Measurements from ENCODE around the gene EP400.
"Not testable (repeated sequence)": the region's sequence is repeated elsewhere in the genome, so short reads cannot be mapped to it uniquely, and the experiment has no call there.

Gene EP400

DNA sequence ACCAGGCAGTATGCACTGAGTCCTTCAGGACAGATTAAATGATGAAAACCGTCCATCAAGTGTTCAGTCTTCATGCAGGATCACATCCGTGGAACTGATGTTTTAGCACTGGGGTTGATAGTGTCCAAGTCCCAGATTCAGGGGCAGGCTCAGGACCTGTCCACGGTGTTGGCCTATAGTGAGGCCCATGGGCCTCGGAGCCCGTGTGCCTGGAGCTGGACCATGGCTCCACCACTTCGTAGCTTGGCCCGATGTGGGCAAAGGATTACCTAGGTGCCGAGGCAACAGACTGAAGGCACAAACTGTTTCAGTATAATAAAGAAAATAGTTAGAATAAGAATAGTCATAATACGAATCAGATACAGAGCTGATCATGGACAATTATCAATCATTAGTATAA lies 152.6 kb downstream of the EP400 start:
- TF ChIP-seq, protein P1, sequence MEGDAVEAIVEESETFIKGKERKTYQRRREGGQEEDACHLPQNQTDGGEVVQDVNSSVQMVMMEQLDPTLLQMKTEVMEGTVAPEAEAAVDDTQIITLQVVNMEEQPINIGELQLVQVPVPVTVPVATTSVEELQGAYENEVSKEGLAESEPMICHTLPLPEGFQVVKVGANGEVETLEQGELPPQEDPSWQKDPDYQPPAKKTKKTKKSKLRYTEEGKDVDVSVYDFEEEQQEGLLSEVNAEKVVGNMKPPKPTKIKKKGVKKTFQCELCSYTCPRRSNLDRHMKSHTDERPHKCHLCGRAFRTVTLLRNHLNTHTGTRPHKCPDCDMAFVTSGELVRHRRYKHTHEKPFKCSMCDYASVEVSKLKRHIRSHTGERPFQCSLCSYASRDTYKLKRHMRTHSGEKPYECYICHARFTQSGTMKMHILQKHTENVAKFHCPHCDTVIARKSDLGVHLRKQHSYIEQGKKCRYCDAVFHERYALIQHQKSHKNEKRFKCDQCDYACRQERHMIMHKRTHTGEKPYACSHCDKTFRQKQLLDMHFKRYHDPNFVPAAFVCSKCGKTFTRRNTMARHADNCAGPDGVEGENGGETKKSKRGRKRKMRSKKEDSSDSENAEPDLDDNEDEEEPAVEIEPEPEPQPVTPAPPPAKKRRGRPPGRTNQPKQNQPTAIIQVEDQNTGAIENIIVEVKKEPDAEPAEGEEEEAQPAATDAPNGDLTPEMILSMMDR (conservative IDR thresholded peaks at IDR 0.05): no peak
- TF ChIP-seq ZFX (IDR thresholded peaks at IDR 0.05): no peak
- no peak overlapping the region for H3K27ac ChIP-seq

- not testable (repeated sequence) for H3K27ac ChIP-seq
Observed at GRCh38 chr12:132103072-132103471, 153.3 kb downstream of the EP400 start.

DNA sequence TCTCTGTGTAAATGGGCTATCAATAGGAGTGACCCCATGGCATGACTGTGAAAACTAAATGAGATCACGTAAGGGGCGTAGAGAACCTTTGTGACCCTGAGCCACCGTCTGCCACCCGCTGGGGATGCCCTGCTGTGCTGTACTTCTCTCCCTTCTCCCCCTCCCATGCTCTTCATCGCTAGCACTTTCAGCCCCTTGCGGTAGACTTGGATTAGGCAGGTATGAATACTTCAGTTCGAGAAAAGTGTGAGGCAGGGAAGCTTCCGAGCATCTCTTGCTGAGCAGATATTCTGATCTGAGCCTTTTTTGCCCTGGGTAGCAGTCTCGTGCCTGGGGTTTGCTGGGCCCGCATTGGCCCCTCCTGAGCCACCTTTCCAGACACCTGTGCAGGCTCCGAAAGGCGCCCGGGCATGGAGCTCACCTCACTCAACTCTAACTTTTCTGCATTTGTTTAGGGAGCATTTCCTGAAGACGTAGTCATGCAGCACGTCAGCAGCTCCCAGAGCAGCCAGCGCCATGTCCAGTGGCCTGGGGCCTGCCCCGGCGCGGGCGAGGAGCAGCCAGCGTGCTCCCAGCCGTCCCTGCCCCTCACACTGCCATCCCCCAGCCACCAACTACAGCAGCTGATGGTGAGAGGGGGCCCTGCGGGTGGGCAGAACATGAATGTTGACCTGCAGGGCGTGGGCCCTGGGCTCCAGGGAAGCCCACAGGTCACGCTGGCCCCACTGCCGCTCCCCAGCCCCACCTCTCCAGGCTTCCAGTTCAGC lies 154.0 kb downstream of the EP400 start:
- H3K27ac ChIP-seq: no peak overlapping the region
- TF ChIP-seq, protein P1 (conservative IDR thresholded peaks at IDR 0.05): no peak
- TF ChIP-seq ZFX (IDR thresholded peaks at IDR 0.05): no peak

DNA sequence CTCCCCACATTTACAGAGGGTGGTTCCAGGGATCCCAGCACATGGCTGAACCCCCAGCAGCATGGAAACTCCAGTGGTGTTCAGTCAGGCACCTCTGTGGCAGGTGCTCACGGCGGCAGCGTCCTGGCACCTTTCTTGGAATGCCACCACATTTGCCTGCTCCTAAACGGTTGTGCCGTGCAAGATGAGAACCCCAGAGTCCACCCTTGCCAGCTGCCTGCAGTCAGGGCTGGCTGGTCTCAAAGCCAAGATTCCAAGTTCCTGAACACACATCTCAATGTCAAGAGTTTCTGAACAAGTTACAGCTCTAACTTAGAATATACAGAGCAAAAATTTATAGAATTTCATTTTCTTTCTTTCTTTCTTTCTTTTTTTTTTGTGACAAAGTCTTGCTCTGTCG lies 155.7 kb downstream of the EP400 start:
- TF ChIP-seq ZFX (IDR thresholded peaks at IDR 0.05): no peak
- TF ChIP-seq, protein P1 (conservative IDR thresholded peaks at IDR 0.05): no peak
- H3K27ac ChIP-seq: no peak overlapping the region

DNA sequence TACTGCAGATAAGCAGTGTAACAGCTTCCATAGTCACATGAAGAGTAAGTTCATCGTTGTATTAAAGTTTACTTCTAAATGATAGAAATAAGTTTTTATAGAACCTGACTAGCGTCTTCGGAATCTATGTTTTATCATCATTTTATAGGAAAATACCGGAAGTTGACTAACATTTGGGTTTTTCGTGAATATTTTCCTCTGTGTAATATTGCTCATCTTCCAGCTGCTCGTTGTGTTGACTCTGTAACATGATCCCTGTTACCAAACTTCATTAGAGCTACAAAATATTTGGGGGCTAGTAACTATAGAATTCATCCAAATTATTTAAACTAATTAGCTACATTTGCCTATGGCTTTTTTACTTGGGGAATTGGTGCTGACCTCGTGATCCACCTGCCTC lies 157.2 kb downstream of the EP400 start:
- no peak for TF ChIP-seq ZFX (IDR thresholded peaks at IDR 0.05)
- TF ChIP-seq, protein P1 (conservative IDR thresholded peaks at IDR 0.05): no peak
- no peak overlapping the region for H3K27ac ChIP-seq

GRCh38 chr12:132108211-132108832 lies 158.6 kb downstream of the EP400 start:
- no peak for TF ChIP-seq ZFX (IDR thresholded peaks at IDR 0.05)
- TF ChIP-seq, protein P1 (conservative IDR thresholded peaks at IDR 0.05): no peak
- H3K27ac ChIP-seq: no peak overlapping the region

DNA sequence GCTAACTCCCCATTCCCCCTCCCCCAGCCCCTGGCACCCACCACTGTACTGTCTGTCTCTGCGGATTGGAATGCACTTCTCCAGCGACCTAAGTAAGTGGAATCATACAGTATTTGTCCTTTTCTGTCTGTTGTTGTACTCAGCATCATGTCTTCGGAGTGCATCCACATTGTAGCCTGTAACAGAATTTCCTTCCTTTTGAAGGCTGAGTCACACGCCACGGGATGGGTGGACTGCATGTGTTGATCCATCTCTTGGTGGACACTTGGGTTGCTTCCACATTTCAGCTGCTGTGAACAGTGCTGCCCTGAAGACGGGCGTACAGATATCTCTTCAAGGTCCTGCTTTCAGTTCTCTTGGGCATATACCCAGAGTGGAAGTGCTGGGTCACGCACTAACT lies 160.0 kb downstream of the EP400 start:
- TF ChIP-seq, protein P1 (conservative IDR thresholded peaks at IDR 0.05): no peak
- no peak for TF ChIP-seq ZFX (IDR thresholded peaks at IDR 0.05)
- no peak overlapping the region for H3K27ac ChIP-seq

DNA sequence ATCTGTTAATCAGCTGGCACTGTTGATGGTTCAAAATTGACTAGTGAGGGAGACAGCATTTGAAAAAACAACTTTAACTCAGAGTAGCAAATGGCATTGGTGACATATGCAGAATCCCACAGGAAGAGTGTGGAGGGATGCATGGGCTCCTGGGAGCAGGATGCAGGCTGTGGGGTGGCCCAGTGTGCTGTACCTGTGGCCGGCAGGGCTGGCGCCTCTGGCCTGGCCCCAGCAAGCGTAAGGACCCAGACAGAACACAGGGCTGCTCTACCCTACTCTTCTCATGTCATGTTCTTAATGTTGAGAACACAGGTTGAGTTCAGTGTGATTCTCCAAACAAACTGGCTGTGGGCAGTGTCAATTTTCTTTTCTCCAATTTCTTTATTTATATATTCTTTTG lies 160.9 kb downstream of the EP400 start:
- no peak overlapping the region for H3K27ac ChIP-seq
- TF ChIP-seq, protein P1 (conservative IDR thresholded peaks at IDR 0.05): no peak
- no peak for TF ChIP-seq ZFX (IDR thresholded peaks at IDR 0.05)
